ENCODE results near the gene EXOC1.

GRCh38 chr4:55892156-55892555 is 38.7 kb downstream of the EXOC1 start:
- TF ChIP-seq CTCF (IDR thresholded peaks at IDR 0.05) (no peak), POLR2A (IDR thresholded peaks at IDR 0.05) (no peak), POLR2AphosphoS5 (IDR thresholded peaks at IDR 0.05; ENCODE audit: insufficient read depth in 1 of 2, low read depth in 1 of 2) (no peak)
